GM08714 (cell line): ENCODE results near the gene SMG1.
"Not testable (repeated sequence)": the region's sequence is repeated elsewhere in the genome, so short reads cannot be mapped to it uniquely, and the experiment has no call there.

Source experiments
- H3K4me3 ChIP-seq: fragments of 200-500 bp; sonication (Bioruptor generic); 2 replicates; pipeline ENCODE4 v1.5.1; 2014; ENCODE audit warnings: mild to moderate bottlenecking, low read length, inconsistent platforms

The SMG1 gene

GRCh38 chr16:18759598-18760520, 166.3 kb downstream of the SMG1 start:
- not testable (repeated sequence) for H3K4me3 ChIP-seq

GRCh38 chr16:18757960-18758660, 168.1 kb downstream of the SMG1 start:
- H3K4me3 ChIP-seq = not testable (repeated sequence)

GRCh38 chr16:18756639-18757038, 169.6 kb downstream of the SMG1 start:
- H3K4me3 ChIP-seq = not testable (repeated sequence)
